ENCODE measurements around the gene GDA.

Gene GDA

DNA sequence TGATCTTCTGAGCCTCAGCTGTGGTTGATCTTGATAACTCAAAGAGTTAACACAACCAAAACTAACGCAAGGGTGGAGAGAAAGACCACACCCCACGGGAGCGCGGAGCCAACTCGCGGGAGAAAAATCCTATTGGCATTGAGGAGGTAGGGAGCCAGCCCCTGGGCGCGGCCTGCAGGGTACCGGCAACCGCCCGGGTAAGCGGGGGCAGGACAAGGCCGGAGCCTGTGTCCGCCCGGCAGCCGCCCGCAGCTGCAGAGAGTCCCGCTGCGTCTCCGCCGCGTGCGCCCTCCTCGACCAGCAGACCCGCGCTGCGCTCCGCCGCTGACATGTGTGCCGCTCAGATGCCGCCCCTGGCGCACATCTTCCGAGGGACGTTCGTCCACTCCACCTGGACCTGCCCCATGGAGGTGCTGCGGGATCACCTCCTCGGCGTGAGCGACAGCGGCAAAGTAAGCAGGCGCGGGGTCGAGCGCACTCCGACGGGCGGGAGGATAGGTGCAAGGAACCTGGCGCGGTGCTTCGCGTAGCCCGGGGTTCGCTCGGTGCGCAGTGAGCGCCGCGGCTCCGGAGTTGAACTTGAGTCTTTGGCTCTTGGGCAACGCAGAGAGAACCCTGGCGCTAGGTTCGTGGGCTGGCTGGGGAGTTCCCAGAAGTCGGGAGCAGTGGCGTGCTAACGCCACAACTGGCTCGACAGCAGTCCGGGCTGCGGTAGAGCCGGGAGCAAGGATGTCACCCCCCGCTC is at the start of gene GDA:
Gene GDA (plus strand): TSS at position 210 of the 745 bp plus-strand sequence. CDS start 120 bp downstream, at position 330.
- DNase-seq (ENCODE audit: low read depth) = no peak

DNA sequence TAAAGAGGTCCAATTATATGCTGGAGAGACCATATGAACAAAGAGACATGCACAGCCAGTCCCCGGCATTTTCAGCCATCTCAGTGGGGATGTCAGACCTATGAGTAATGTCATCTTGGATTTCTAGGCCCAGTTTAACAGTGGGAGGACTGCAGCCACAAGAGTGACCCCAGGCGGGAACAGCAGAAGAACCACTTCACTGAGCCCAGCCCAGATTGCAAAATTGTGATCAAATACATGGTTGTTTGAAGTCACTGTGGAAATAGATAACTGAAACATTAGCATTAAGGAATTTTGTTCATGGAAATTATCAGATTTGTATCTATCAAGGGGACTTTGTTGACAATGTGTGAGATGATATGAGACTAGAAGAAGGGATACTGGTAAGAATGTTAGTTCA is 46.7 kb upstream of the GDA start:
- no peak for DNase-seq (ENCODE audit: low read depth)

DNA sequence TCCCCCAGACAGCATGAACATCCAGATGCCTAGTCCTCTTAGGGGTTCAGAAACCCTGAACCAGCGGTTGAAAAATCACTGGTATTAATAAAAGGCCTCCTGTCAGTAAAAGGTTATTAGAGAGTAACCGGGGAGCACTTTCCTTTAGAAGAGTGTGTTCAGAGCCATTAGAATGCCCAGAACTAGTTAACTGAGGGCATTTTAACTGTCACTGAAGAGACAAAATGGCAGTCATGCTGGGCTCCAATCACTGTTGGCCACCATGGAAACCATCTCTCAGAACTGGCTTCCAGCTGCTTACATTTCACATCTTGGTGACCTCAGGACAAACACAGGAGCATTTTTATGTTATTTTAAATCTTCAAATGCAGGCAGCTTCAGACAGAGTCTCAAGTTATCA is 36.2 kb upstream of the GDA start:
- no peak for DNase-seq (ENCODE audit: low read depth)

DNA sequence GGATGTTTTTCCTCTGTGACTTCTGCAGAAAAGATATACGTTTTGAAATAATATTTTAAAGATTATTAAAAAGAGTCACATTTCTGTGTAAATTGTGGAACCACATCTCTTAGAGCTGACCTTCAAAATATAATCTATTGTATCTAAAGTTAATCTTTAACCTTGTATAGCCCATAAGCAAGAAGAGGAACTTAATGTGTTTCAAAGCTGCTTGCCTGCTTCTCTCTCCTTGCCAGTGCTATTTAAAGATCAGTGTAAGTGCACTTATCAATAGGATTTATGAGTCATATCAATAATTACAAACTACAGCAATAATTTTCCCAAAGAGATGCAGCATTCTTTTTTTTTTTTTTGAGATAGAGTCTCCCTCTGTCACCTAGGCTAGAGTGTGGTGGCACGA is 29.4 kb upstream of the GDA start:
- DNase-seq (ENCODE audit: low read depth) = no peak

DNA sequence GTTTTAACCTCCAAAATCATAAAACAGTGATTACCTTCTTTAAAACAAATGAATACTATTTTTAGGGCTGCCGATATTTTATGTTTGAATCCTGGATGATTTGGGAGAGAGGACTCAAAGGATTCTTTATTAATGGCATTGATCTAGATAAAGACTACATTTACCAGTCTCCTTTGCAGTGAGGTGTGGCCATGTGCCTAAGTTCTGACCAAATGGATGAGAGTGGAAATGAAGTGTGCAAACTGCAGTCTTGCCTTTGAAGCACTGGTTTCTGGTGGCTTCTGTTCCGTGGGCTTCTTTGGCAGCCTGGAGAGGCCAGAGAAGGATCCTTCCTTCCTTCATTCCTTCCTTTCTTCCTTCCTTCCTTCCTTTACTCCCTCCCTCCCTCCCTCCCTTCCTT is 24.3 kb upstream of the GDA start:
- no peak for DNase-seq (ENCODE audit: low read depth)

DNA sequence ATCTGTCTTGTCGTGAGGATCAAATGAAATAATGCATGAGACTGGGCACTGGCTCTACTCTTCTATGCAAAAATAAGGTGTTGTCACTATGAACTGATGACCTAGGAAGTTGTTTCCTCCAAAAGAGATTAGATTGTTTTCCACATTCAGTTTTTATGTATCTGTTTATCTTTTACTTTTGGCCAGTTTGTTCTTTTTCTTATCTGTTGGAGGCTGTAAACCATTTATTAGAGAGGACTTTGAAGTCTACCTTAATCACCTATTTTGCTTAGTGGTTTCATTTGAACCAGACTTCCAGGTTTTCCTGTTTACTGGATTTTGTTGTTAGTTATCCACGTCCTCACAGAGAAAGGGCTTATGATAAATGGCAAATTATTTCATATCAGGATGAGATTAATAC is 21.5 kb upstream of the GDA start:
- DNase-seq (ENCODE audit: low read depth) = no peak

DNA sequence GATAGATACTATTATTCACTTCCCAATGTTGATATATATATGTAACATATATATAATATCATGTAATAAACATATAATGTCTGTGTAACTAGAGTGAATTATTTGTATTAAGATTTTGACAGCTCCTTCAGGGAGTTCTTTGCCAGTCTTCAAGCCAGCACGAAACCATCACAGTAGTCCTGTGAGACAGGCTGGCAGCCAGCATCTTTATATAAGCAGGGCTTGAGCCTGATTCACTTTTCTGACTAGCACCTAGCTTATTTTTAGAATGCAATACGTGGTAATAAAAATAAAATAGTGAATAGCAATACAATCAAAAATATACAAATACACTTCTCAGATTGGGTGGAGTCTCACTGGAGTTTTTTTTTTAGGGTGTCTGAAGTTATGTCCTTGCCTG is 20.7 kb upstream of the GDA start:
- no peak for DNase-seq (ENCODE audit: low read depth)

DNA sequence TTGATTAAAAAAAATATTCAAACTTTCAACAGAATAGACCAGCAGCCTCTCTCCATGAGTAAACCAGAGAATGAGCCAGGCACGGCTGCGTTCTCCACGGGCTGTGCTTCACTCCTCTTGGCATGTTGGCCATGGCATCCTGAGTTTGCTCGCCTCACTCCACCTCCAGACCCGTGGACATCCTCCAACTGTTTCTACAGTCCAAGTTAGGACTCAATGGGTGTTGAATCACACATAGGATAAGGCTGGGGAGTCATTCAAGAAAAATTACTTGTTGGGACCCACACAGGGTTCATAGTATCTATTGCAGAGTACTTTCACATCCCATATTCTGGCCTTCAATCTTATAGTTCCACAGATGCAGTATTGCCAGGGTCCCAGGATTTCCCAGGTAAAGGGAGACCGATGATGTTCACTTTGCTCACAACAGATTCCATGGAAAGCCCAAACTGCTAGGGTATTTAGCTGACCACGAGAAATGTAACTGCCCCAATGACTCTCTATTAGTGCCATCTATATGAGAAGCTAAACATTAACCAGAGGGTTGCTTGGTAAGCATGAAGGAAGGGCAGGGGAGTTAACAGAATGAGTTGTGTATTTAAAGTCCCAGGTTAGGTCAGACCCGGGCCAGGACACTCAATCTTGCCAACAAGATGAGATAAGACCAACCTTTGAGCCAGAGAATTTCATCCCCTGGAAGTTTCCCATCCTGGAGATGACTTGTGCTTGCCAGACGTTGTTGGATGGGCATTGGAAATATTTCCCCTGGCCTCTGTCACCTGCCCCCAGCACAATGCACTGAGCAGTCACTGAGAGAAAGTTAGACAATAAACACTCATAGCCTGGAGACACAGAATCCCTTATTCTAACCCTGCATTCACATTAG is 19.7 kb upstream of the GDA start:
- no peak for DNase-seq (ENCODE audit: low read depth)

DNA sequence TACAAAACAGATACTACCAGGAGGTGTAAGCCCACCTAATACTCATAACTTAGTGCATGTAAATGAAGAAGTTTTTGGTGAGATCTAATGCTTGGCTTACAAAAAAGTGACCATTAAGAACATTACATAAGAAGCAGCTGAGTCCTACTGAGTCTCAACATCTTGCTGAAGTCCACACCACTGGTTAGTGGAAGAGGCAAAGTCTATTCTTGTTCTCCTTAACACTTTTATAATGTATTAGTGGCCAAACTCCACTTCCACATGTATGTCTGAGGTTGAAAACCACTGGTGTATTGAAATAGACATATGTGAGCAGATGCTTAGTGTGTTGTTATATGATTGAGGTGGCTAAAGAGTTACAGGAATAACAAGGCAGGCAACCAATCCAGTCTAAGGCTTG is 18.9 kb upstream of the GDA start:
- DNase-seq (ENCODE audit: low read depth) = no peak

DNA sequence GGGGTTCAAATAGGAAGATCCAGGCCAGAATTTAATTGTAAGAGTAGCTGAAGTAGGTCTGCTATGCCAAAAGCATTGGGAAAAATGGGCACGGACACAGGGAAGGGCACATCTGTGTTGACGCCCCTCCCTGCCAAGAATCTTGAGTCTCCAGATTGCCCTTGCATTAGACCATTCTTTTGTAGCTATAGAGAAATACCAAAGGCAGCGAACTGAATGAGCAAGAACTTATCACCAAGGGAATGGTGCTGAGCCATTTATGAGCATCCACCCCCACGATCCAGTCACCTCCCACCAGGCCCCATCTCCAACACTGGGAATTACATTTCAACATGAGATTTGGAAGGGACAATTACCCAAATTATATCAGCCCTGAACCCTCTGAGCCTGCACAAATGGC is 18.0 kb upstream of the GDA start:
- no peak for DNase-seq (ENCODE audit: low read depth)

DNA sequence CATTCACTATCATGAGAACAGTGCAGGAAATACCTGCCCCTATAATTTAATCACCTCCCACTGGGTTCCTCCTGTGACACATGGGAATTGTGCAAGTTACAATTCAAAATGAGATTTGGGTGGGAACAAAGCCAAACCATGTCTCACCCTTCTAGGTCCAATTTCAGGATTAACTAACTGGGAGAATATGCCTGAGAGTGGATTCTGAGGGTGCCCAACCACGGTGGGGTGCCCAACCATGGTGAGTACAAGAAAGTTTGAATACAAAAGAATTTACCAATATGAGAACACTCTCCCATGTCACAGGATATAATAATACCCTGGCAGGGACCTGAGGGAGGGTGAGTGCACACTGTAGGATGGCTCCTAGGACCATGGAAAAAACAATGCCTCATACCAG is 17.2 kb upstream of the GDA start:
- no peak for DNase-seq (ENCODE audit: low read depth)

DNA sequence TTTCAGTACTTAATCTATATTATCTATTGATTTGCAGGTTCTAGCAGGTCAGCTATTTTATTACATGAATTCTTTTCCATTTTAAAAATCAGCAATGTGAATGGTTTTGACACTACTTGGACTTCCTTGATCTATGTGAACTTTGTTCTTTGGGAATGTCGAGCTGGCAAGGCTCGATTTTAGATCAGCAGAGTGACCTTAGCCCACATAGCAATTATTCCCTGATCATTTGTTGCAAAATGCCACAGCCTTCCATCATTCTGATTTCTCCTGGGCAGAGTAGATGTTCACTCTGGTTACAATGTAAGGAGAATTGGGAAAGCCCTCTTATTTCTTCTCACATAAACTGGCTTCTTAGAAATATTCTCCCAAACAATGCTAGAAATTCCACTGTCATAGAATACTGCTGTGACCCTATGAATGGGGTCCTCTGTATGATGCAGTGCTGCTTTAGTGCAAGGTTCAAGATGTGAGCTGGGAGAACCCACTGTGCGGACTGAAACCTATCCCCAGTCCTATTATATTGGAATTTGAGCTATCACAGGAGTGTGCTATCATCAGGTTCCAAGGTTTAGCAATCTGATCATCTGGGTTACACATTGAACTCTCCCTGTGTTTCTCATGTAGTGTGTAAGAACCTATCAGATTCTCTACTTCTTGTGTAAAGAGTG is 15.7 kb upstream of the GDA start:
- DNase-seq (ENCODE audit: low read depth) = no peak

DNA sequence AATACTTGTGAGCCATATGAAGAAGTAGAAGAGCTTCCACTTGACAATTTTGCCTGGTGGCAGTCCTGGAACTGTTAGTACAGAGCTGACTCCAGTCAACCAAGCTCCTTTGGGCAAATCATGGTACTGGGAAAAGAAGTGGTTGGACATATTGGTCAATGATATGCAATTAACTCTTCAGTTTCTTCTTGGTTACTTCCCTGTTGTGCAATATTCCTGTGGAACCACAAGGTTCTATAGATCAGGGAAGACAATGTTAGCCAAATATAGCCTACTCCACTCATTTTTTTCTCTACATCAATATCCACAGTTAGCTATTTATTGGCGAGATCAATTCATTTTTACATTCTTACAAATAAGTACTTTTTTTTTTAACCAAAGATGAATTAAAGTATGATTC is 14.4 kb upstream of the GDA start:
- DNase-seq (ENCODE audit: low read depth) = no peak

DNA sequence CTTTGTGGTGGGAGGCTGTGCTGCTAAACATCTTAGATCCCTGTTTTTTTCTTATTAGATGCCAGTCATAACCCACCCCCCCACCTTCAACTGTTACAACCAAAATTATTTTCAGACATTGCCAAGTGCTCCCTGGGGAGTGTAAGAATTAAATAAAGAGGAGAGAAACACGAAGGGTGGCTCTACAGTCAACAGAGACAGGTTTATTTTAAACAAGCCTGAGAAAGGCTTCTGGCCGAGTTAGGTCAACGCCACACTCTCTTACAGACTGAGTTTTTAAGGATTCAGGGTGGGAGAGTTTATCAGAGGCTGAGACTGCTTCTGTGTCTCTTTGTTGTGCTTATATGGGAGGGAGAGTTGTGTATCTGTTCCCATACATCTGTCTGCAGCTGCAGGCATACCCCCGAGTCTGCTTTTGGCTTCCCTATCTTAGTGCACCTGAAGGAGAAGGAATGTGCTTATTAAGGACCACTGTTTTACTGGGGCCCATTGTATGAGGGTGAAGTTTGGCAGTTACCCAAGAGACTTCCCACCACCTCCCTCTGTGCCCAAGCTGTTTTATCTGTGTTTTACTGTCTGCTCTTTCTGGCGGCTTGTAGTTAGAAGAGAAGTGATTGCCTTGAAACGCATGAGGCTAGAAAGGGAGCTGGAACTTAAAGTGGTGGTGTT is 11.4 kb upstream of the GDA start:
- DNase-seq (ENCODE audit: low read depth) = no peak

DNA sequence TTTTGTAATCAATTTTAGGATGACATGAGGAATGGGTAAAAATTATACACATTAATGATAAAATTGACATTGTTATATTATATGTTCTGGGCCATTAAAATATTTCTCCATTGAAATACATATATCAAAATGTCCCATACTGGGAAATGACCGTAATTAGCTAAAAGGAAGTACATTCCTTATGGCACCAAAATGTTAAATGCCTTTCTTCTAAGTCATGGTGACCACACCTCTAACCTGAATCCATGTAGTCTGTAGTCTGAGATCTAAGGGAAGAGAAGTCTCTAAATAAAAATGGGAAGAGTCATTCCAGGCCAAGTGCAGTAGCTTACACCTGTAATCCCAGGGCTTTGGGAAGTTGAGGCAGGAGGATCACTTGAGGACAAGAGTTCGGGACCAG is 10.0 kb upstream of the GDA start:
- DNase-seq (ENCODE audit: low read depth) = no peak

DNA sequence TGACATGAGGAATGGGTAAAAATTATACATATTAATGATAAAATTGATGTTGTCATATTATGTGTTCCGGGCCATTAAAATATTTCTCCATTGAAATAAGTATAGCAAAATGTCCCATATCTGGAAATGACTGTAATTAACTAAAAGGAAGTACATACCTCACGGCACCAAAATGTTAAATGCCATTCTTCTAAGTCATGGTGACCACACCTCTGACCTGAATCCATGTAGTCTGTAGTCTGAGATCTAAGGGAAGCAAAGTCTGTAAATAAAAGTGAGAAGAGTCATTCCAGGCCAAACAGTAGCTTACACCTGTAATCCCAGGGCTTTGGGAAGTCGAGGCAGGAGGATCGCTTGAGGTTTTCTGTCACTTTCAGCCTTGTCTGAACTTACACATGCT is 8.7 kb upstream of the GDA start:
- no peak for DNase-seq (ENCODE audit: low read depth)

DNA sequence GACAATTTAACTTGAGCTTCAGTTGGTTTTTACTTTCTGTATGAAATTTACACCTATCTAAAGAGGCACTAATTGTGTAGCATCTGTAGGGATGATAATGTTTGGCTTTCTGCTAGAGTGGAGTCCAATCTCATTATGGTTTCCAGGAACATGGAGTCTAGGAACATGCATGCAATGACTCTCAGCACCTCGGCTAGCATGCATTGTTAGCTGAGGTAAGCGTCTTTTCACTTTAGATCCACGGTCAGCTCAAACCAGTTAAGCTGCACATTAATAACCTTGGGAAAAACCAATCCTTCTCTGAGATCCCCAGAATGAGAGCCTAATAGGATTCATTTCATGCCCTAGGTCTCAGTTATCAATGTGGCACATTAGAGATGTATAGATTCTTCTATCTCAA is 7.8 kb upstream of the GDA start:
- DNase-seq (ENCODE audit: low read depth) = no peak

DNA sequence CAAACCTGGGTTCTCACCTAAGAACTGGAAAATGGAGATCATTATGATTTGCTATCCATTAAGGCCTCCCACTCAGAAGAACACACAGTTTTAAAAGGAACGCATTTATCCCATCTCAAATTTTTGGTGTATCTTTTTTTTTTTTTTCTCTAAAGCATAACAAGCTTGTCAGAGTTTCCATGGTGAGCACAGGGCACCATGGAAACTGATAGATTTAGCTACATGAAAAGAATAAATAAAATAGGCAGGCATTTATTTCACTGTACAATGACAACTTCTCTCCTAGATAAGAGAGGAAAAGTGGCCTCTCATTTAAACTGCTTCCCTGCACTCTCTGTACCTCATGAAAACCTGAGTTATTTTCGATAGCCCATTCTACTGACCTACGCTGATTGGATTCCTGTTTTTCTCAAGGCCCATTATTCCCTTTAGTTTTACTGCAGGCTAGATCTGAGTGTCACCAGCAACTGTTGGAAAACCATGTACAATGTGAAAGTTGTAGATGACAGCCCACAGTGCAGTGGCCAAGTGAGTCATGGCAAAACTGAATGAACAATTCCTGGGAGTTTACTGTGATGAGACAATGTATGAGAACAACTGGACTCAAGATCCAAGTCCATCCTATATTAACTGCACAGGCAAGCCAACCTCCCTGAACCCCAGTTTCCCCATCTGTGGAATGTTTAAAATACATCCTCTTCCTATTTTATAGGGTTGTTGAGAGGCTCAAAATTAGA is 4.3 kb upstream of the GDA start:
- no peak for DNase-seq (ENCODE audit: low read depth)

DNA sequence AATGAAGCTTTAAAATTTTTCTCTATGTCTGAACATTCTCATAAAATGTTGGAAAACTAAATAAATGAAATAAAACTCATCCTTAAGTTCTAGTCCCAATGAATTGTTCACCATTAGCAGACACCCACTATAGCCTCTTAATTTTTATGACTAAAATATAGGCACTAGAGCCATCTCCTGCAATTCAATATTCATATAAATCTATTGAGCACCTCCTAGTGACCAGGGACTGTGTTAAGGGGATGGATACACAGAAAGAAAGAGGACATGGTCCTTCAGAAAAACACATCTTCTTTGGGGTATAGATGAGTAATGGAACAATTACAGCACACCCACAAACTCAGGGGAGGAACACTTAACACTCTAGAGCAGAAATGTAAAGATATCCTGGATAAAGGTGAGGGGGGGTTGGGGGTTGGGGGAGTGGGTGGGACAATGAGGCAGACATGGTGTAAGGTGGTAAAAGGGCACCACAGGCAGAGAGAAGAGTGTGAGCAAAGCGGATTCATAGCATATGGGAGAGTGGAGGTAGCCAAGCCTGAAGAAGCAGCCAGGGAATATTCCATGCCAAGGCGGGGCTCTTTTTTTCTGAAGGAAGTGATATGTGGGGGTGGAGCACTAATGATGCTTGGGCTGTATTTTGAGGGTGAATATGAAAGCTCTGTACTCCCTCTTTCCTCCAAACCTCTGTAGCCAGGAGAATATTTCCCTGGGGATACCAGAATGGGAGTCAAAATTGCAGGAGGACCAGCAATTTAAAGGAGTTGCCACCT is 3.3 kb upstream of the GDA start:
- no peak for DNase-seq (ENCODE audit: low read depth)

DNA sequence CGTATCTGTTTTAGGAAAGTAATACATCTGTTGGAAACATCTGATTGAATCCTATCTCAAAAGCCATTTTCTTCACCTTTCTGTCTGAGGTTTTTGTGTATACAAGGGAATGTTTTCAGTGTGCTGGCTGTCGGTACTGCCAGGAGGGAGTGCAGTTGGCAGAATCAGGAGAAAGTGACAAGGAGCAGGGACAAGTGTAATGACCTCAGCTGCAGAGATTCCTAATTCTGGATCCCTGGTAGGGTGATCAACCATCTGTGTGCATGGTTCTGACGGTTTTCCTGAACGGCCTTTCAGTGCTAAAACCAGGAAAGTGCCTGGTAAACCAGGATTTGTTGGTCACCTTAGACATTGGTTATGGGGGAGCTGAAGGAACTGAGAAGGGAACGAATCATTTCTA is 1.6 kb upstream of the GDA start:
- no peak for DNase-seq (ENCODE audit: low read depth)

DNA sequence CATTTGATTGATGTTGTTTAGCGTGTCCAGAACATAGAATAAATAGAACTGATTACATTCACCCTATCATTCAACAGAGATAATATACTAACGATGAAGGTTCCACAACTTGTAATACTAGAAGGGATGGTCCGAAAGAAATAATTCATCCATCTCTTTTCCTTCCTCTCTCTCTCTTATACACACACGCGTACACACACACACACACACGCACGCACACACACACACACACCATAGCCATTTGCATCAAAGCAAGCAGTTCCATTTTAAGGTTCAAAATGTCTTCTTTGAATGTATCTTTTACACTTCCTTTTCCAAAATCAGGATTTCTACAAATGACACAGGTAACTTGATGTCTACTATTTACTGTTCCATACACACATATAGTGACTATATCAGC is 887 bp downstream of the GDA start:
- no peak for DNase-seq (ENCODE audit: low read depth)

Measured in T-helper 22 cell (primary cell).